HG03521 (cell line): ENCODE measurements around the gene NCKAP5.

Source experiments
- ATAC-seq: cut with Tn5 transposase; IDR thresholded peaks from one replicate; pipeline ENCODE4 v1.9.1; 2021; ENCODE audit warnings: mild to moderate bottlenecking, moderate library complexity; ENCODE audit not compliant: unreplicated experiment

Gene NCKAP5

GRCh38 chr2:132915812-132916549 is 652.3 kb downstream of the NCKAP5 start:
- ATAC-seq = no peak

GRCh38 chr2:132911726-132912724 is 656.2 kb downstream of the NCKAP5 start:
- ATAC-seq = no peak

GRCh38 chr2:132910432-132910831 is 657.8 kb downstream of the NCKAP5 start:
- ATAC-seq = no peak

GRCh38 chr2:132909427-132909826 is 658.8 kb downstream of the NCKAP5 start:
- ATAC-seq = no peak

GRCh38 chr2:132904142-132904842 is 664.0 kb downstream of the NCKAP5 start:
- no peak for ATAC-seq

- no peak for ATAC-seq
These were observed 665.6 kb downstream of the NCKAP5 start for GRCh38 chr2:132902626-132903025.

- no peak for ATAC-seq
These were observed 666.6 kb downstream of the NCKAP5 start for GRCh38 chr2:132901661-132902060.

GRCh38 chr2:132897111-132897510 is 671.2 kb downstream of the NCKAP5 start:
- ATAC-seq = no peak

GRCh38 chr2:132896073-132896472 is 672.2 kb downstream of the NCKAP5 start:
- no peak for ATAC-seq

GRCh38 chr2:132891498-132891897 is 676.8 kb downstream of the NCKAP5 start:
- ATAC-seq = no peak

- ATAC-seq = no peak
These were observed 681.7 kb downstream of the NCKAP5 start for GRCh38 chr2:132886574-132886973.

- no peak for ATAC-seq
These were observed 683.6 kb downstream of the NCKAP5 start for GRCh38 chr2:132884705-132885104.

GRCh38 chr2:132884292-132884691 is 684.0 kb downstream of the NCKAP5 start:
- no peak for ATAC-seq

GRCh38 chr2:132883430-132883829 is 684.8 kb downstream of the NCKAP5 start:
- no peak for ATAC-seq

- no peak for ATAC-seq
These were observed 686.7 kb downstream of the NCKAP5 start for GRCh38 chr2:132881546-132881945.

- ATAC-seq = no peak
These were observed 690.3 kb downstream of the NCKAP5 start for GRCh38 chr2:132877923-132878322.

GRCh38 chr2:132876745-132877391 is 691.4 kb downstream of the NCKAP5 start:
- no peak for ATAC-seq

GRCh38 chr2:132875193-132875592 is 693.1 kb downstream of the NCKAP5 start:
- no peak for ATAC-seq

GRCh38 chr2:132873738-132874137 is 694.5 kb downstream of the NCKAP5 start:
- no peak for ATAC-seq

GRCh38 chr2:132871831-132872230 is 696.4 kb downstream of the NCKAP5 start:
- no peak for ATAC-seq

- no peak for ATAC-seq
These were observed 704.3 kb downstream of the NCKAP5 start for GRCh38 chr2:132863961-132864360.
